Endothelial cell of umbilical vein (primary cell): ENCODE measurements around the gene YARS1. TPM values are rescaled to one million over a fixed set of nuclear protein-coding genes. Genes with fewer than 3 reads are reported as not detected.

Experiments
- BruUV-seq: library from RNA; stranded (reverse); fragments of 400-500 nt; replicated peaks from 2 replicates; lab custom pipeline; 2021; lab: Mats Ljungman, UMichigan
- CTCF ChIA-PET: fragments of 300-600, 350-600 bp; sonication (Branson Sonifier 250); formaldehyde crosslinking; loops from one replicate; lab custom pipeline; 2021; ENCODE audit warnings: antibody characterized with exemption, inconsistent platforms; lab: Charles Lee
- POLR2A ChIA-PET: fragments of 300-600, 350-600 bp; sonication (Branson Sonifier 250); formaldehyde crosslinking; loops from one replicate; lab custom pipeline; 2021; ENCODE audit warnings: antibody characterized with exemption, inconsistent platforms; lab: Charles Lee
- DNase-seq: peaks from one replicate; pipeline ENCODE4 v3.0.0-alpha.2; 2011; ENCODE audit warnings: low read depth, low spot score
- FAIRE-seq: peaks from 2 replicates; lab custom pipeline; 2011; peaks lifted over from hg19 to GRCh38; lab: Jason Lieb, UNC
- H2AFZ ChIP-seq: 2 replicates; pipeline ENCODE4 v1.6.0; 2012; ENCODE audit warnings: low read depth, low read length, control low read depth, inconsistent platforms
- H3K27ac ChIP-seq: 2 replicates; pipeline ENCODE4 v1.5.1; 2011; ENCODE audit warnings: low read depth, mild to moderate bottlenecking, control low read depth, low read length, moderate library complexity; ENCODE audit not compliant: insufficient read depth
- H3K27me3 ChIP-seq, 2 experiments: 2 replicates each; pipeline versions ENCODE4 v1.6.0 to v1.6.1; 2011; ENCODE audit warnings: low read length in 2 of 2, mixed read lengths in 1 of 2; ENCODE audit not compliant: control insufficient read depth in 2 of 2, insufficient read depth in 2 of 2
- H3K36me3 ChIP-seq, 2 experiments: 2 replicates in 1 of 2; 3 replicates in 1 of 2; pipeline ENCODE4 v1.5.1; 2011; ENCODE audit warnings: low read length in 2 of 2, mild to moderate bottlenecking in 1 of 2, moderate library complexity in 1 of 2; ENCODE audit not compliant: control insufficient read depth in 2 of 2, insufficient read depth in 2 of 2; ENCODE audit errors: extremely low read depth in 1 of 2
- H3K4me1 ChIP-seq: 3 replicates; pipeline ENCODE4 v1.5.1; 2011; ENCODE audit warnings: mild to moderate bottlenecking, low read length; ENCODE audit not compliant: control insufficient read depth, insufficient read depth; ENCODE audit errors: extremely low read depth
- H3K4me2 ChIP-seq: 2 replicates; pipeline ENCODE4 v1.6.1; 2011; ENCODE audit warnings: low read length, control low read depth, mixed read lengths; ENCODE audit not compliant: insufficient read depth
- H3K4me3 ChIP-seq, 3 experiments: fragments of 200-600 bp in 1 of 3; sonication (generic), shearing (Covaris generic) in 1 of 3; replicated peaks in 1 of 3; 2 replicates each; pipeline ENCODE4 v1.5.1; 2011 to 2016; ENCODE audit warnings: control low read depth in 3 of 3, low read length in 3 of 3, mild to moderate bottlenecking in 2 of 3, inconsistent platforms in 1 of 3, low read depth in 1 of 3, moderate library complexity in 1 of 3; ENCODE audit not compliant: insufficient read depth in 1 of 3
- H3K79me2 ChIP-seq: 2 replicates; pipeline ENCODE4 v1.6.0; 2012; ENCODE audit warnings: low read length, inconsistent platforms; ENCODE audit not compliant: control insufficient read depth, insufficient read depth
- H3K9ac ChIP-seq: replicated peaks from 2 replicates; pipeline ENCODE3; 2011; ENCODE audit warnings: low read length, control low read depth; ENCODE audit not compliant: insufficient read depth; ENCODE audit errors: extremely low read depth
- H3K9me1 ChIP-seq: replicated peaks from 3 replicates; pipeline ENCODE4 v1.6.0; 2011; ENCODE audit warnings: mild to moderate bottlenecking, low read length; ENCODE audit not compliant: control insufficient read depth, insufficient read depth; ENCODE audit errors: extremely low read depth
- H3K9me3 ChIP-seq: replicated peaks from 2 replicates; pipeline ENCODE4 v1.5.1; 2012; ENCODE audit warnings: low read length, inconsistent platforms; ENCODE audit not compliant: control insufficient read depth, insufficient read depth
- H4K20me1 ChIP-seq: replicated peaks from 2 replicates; pipeline ENCODE3; 2011; ENCODE audit warnings: mild to moderate bottlenecking, low read length; ENCODE audit not compliant: control insufficient read depth, insufficient read depth; ENCODE audit errors: extremely low read depth
- CTCF ChIP-seq, 2 donors: IDR thresholded peaks; 1 replicate in 1 of 2; 2 replicates in 1 of 2; pipeline ENCODE4 v1.5.1; 2011; ENCODE audit warnings: low read length in 2 of 2, mild to moderate bottlenecking in 2 of 2, moderate library complexity in 2 of 2, control low read depth in 1 of 2, inconsistent platforms in 1 of 2, low read depth in 1 of 2; ENCODE audit not compliant: insufficient read depth in 1 of 2; ENCODE audit errors: extremely low read depth in 1 of 2
- EZH2 ChIP-seq: IDR thresholded peaks from 2 replicates; pipeline ENCODE4 v1.6.1; 2012; ENCODE audit warnings: borderline replicate concordance, low read depth, mild to moderate bottlenecking, moderate library complexity, low read length, inconsistent platforms; ENCODE audit not compliant: severe bottlenecking
- FOS ChIP-seq: IDR thresholded peaks from 2 replicates; pipeline ENCODE4 v1.6.1; 2011; ENCODE audit warnings: mild to moderate bottlenecking, low read length, moderate library complexity, borderline replicate concordance; ENCODE audit not compliant: insufficient read depth
- GATA2 ChIP-seq: IDR thresholded peaks from 2 replicates; pipeline ENCODE4 v1.7.0; 2011; ENCODE audit warnings: low read depth, mild to moderate bottlenecking, moderate library complexity, mixed read lengths, low read length; ENCODE audit not compliant: insufficient read length, insufficient read depth
- MYC ChIP-seq: IDR thresholded peaks from one replicate; pipeline ENCODE4 v1.6.1; 2011; ENCODE audit warnings: mild to moderate bottlenecking, low read depth, low read length
- POLR2A ChIP-seq: IDR thresholded peaks from 2 replicates; pipeline ENCODE4 v1.6.1; 2012; ENCODE audit warnings: low read depth, mild to moderate bottlenecking, control low read depth, low read length
- POLR2AphosphoS5 ChIP-seq: IDR thresholded peaks from 2 replicates; pipeline ENCODE4 v1.6.1; 2012; ENCODE audit warnings: low read depth, mild to moderate bottlenecking, control low read depth, low read length, moderate library complexity; ENCODE audit not compliant: insufficient read depth
- dilution Hi-C: fragments of 300-500 bp; cut with MboI; formaldehyde crosslinking; loops from one replicate; pipeline ENCODE4 v1.15.0; 2019; ENCODE audit warnings: low sequenced_read_pairs; ENCODE audit not compliant: extremely low pct_ligation_motif_present
- intact Hi-C: fragments of 100-400 bp; cut with micrococcal nuclease; formaldehyde crosslinking; loops from one replicate; pipeline ENCODE4 v1.10.0; 2022
- polyA plus RNA-seq, 4 experiments: library from polyadenylated mRNA; depleted of rRNA in 3 of 4; stranded (reverse) in 3 of 4; unstranded in 1 of 4; fragments of >200 nt; gene quantifications; 2 replicates each; pipeline versions ENCODE4 v1.2.1 to v1.2.3, GENCODE V29; 2011 to 2012; ENCODE audit warnings: missing spikeins in 1 of 4
- total RNA-seq: library from RNA; stranded (reverse); gene quantifications from 2 replicates; pipeline ENCODE4 v1.2.3, GENCODE V29; 2021
- TF ChIP-seq, protein P1 (sequence below): IDR thresholded peaks from 2 replicates; pipeline ENCODE4 v1.6.1; 2011; ENCODE audit not compliant: insufficient read depth, insufficient read length

YARS1 gene
- total and polyA plus RNA-seq, 2 donors (not counting 3 experiments of a cell fraction or from before 2014, with no cell fraction given), result 38.2 to 144 TPM

- POLR2A ChIA-PET, result no interaction called here
- Histone ChIP-seq H3K9me3 (no peaks in the 10 kb centered on the region), H3K36me3 (peaks cover 0 to 2% of the 10 kb centered on the region in 2 experiments), H3K4me3 (no peak overlapping the region), H3K27ac (no peak overlapping the region), H3K79me2 (no peaks in the 10 kb centered on the region), H3K9me1 (no peaks in the 10 kb centered on the region), H3K4me2 (no peak overlapping the region), H2AFZ (no peak overlapping the region), H3K4me1 (no peaks in the 10 kb centered on the region), H4K20me1 (no peaks in the 10 kb centered on the region), H3K27me3 (no peaks in the 10 kb centered on the region), H3K9ac (no peak overlapping the region)
- CTCF ChIA-PET, result no interaction called here
- TF ChIP-seq CTCF (IDR thresholded peaks at IDR 0.05; ENCODE audit: extremely low read depth in 1 of 2, insufficient read depth in 1 of 2, low read depth in 1 of 2, low read length in 2 of 2) (no peak), MYC (no peak), POLR2A (no peak), FOS (no peak), GATA2 (no peak), EZH2 (no peak), POLR2AphosphoS5 (no peak)
- TF ChIP-seq, protein P1, sequence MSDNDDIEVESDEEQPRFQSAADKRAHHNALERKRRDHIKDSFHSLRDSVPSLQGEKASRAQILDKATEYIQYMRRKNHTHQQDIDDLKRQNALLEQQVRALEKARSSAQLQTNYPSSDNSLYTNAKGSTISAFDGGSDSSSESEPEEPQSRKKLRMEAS, result no peak
- no TSS peak for BruUV-seq
- FAIRE-seq, result no peak
- intact Hi-C loops, result no loop called here
- dilution Hi-C loops, result no loop called here
- DNase-seq, result no peak
Observed at GRCh38 chr1:32848354-32849063, 31.4 kb upstream of the YARS1 start.
